ENCODE measurements around the gene FILIP1. TPM values are rescaled to one million over a fixed set of nuclear protein-coding genes. Genes with fewer than 3 reads are reported as not detected.

Gene FILIP1
- total and polyA plus RNA-seq, 4 experiments from 2014 or later, result not detected

DNA sequence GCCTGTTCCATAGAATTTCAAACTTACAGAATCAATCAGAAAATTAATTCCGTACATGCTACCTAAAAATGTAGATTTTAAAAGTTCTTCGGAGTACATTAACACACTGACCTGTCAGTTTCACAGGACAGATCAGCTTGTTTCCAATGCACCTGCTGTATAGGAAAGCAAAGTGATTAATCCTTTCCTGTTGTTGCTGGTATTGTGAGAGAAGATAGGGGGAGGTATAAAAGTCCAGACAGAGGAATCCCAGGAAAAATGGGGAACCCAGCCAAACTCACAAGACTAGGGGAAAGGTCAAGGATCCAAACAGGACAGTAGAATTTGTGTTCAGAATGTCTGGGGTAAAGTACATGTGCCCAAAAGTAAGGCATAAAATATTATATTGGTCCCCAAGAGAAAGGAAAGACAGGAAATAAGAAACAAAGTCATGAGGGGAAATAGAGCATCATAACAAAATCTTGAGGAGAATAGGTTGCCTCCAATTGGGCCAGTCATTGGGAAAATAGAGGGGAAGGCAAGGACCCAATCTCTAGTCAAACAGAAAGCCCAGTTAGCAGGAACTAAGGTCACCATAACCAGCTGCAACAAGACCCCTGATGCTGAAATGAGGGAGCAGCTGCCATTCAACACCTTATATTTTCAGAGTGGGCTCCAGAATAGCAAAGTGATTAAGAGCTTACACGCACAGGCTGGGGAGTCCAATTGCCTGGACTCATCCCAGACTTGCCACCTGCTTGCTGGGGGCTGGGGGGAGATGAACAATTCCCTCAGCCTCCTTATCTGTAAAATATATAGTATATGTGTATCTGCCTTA lies 10.3 kb downstream of the FILIP1 start:
- Histone ChIP-seq H3K27me3 (ENCODE audit: insufficient read depth, low read length) (no peaks in the 10 kb centered on the region), H3K36me3 (ENCODE audit: insufficient read depth, low read length) (no peaks in the 10 kb centered on the region), H3K9me3 (ENCODE audit: control insufficient read depth in 1 of 2, low read length in 2 of 2) (no peaks in the 10 kb centered on the region), H3K27ac (ENCODE audit: low read depth, low read length) (no peak overlapping the region), H3K4me1 (ENCODE audit: insufficient read depth, low read length) (no peaks in the 10 kb centered on the region), H3K4me3 (ENCODE audit: low read length in 2 of 2) (no peak overlapping the region)
- no peak overlapping the region for H3K27ac Mint-ChIP-seq
- peaks cover 0 to 2% (median 0%) of the 10 kb centered on the region in 8 donors for H3K9me3 Mint-ChIP-seq
- intact Hi-C loops (cut with micrococcal nuclease), result no loop called here
- ChIA-PET POLR2A (ENCODE audit: partially characterized antibody) (no interaction called here), CTCF (ENCODE audit: partially characterized antibody) (no interaction called here)
- no peaks in the 10 kb centered on the region for H3K36me3 Mint-ChIP-seq
- no peak overlapping the region for H3K4me3 Mint-ChIP-seq
- H3K27me3 Mint-ChIP-seq, result peaks cover 3 to 7% of the 10 kb centered on the region in 2 donors
- DNase-seq, result no peak
- H3K4me1 Mint-ChIP-seq, result no peaks in the 10 kb centered on the region

DNA sequence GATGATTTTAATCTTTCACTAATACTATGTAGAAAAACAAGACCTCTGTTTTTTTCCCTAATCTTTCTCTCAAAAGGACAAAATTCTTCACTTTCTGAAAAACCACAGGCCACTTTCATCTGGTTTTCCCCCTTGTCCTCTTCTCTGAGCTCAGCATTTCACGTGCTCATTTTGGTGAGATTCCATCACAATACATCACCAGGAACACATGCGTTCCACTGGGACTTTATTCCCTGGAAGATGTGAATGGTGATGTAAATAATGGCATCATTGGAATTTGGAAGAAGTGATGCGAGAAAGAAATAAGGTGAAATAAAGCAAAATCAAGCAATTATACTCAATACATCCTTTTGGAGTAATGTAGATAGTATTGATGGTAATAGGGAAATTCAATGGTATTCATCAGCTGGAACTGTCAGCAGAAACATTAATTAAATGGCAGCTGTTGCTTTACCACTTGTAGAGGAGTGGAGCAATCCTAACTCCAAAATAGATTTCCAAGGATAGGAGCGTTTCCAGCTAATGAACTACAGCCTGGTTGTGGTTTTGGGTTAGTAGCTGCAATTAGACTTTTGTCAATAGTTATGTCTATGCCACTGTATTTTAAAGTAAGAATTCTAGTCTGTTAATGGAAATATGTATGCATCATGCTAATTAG lies 11.5 kb downstream of the FILIP1 start:
- H3K4me3 ChIP-seq (ENCODE audit: low read length in 2 of 2), result no peak overlapping the region
- H3K27me3 Mint-ChIP-seq, result peaks cover 4 to 7% of the 10 kb centered on the region in 2 donors
- H3K27ac ChIP-seq (ENCODE audit: low read depth, low read length), result no peak overlapping the region
- no peaks in the 10 kb centered on the region for H3K36me3 Mint-ChIP-seq
- H3K27ac Mint-ChIP-seq, result no peak overlapping the region
- no peaks in the 10 kb centered on the region for H3K4me1 Mint-ChIP-seq
- no peaks in the 10 kb centered on the region for H3K4me1 ChIP-seq (ENCODE audit: insufficient read depth, low read length)
- no peaks in the 10 kb centered on the region for H3K27me3 ChIP-seq (ENCODE audit: insufficient read depth, low read length)
- ChIA-PET POLR2A (ENCODE audit: partially characterized antibody) (no interaction called here), CTCF (ENCODE audit: partially characterized antibody) (no interaction called here)
- H3K4me3 Mint-ChIP-seq, result no peak overlapping the region
- no peak for DNase-seq
- no peaks in the 10 kb centered on the region for H3K9me3 ChIP-seq (ENCODE audit: control insufficient read depth in 1 of 2, low read length in 2 of 2)
- intact Hi-C loops (cut with micrococcal nuclease), result no loop called here
- H3K36me3 ChIP-seq (ENCODE audit: insufficient read depth, low read length), result no peaks in the 10 kb centered on the region
- peaks cover 0 to 2% (median 0%) of the 10 kb centered on the region in 8 donors for H3K9me3 Mint-ChIP-seq

DNA sequence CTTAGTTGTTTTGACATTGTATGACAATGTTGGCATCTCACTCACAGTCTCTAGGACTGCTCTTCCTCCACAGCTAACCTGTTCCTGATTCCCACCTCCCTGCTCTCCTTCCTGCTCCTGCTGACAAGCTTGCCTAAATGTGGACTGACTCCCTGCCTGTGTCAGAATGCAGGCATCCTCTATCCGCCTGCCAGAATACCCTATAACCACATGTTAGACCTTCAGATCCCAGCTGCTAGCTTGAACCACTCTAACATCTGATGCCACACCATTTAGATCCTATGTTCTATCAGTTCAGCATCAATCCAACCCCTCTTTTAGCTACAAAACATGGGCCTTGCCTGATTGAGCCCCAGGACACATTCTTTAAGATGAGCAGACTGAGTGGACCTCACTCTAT lies 12.2 kb downstream of the FILIP1 start:
- Histone ChIP-seq H3K9me3 (ENCODE audit: control insufficient read depth in 1 of 2, low read length in 2 of 2) (no peaks in the 10 kb centered on the region), H3K36me3 (ENCODE audit: insufficient read depth, low read length) (no peaks in the 10 kb centered on the region), H3K27ac (ENCODE audit: low read depth, low read length) (no peak overlapping the region), H3K4me1 (ENCODE audit: insufficient read depth, low read length) (no peaks in the 10 kb centered on the region), H3K27me3 (ENCODE audit: insufficient read depth, low read length) (no peaks in the 10 kb centered on the region), H3K4me3 (ENCODE audit: low read length in 2 of 2) (no peak overlapping the region)
- intact Hi-C loops (cut with micrococcal nuclease), result no loop called here
- H3K27ac Mint-ChIP-seq, result no peak overlapping the region
- peaks cover 2 to 5% of the 10 kb centered on the region in 2 donors for H3K27me3 Mint-ChIP-seq
- no peak for DNase-seq
- H3K9me3 Mint-ChIP-seq, result peaks cover 0 to 2% (median 0%) of the 10 kb centered on the region in 8 donors
- no peaks in the 10 kb centered on the region for H3K4me1 Mint-ChIP-seq
- no peak overlapping the region for H3K4me3 Mint-ChIP-seq
- ChIA-PET POLR2A (ENCODE audit: partially characterized antibody) (no interaction called here), CTCF (ENCODE audit: partially characterized antibody) (no interaction called here)
- H3K36me3 Mint-ChIP-seq, result no peaks in the 10 kb centered on the region

DNA sequence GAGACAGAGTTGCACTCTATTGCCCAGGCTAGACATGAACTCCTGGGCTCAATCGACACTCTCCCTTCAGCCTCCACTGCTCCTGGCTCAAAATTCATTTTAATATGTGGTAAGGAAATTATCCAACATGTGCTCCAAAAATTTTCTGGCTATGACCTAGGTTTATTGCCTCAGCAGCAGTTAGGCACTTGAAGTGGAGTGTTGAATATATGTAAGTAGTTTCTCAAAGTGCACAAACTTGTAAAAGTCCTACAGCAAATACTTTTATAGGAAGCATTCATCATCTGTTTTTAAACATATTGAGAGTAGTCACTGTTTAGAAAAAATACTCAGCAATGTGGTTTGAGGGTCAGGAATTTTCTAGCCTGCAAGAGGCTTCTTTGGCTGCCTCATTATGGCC lies 13.2 kb downstream of the FILIP1 start:
- intact Hi-C loops (cut with micrococcal nuclease), result no loop called here
- no peak for DNase-seq
- H3K36me3 ChIP-seq (ENCODE audit: insufficient read depth, low read length), result no peaks in the 10 kb centered on the region
- no peak overlapping the region for H3K27ac Mint-ChIP-seq
- no peaks in the 10 kb centered on the region for H3K4me1 ChIP-seq (ENCODE audit: insufficient read depth, low read length)
- H3K4me3 ChIP-seq (ENCODE audit: low read length in 2 of 2), result no peak overlapping the region
- H3K27me3 Mint-ChIP-seq, result peaks cover 2 to 5% of the 10 kb centered on the region in 2 donors
- POLR2A ChIA-PET (ENCODE audit: partially characterized antibody), result no interaction called here
- no peaks in the 10 kb centered on the region for H3K27me3 ChIP-seq (ENCODE audit: insufficient read depth, low read length)
- H3K36me3 Mint-ChIP-seq, result no peaks in the 10 kb centered on the region
- H3K4me1 Mint-ChIP-seq, result no peaks in the 10 kb centered on the region
- H3K9me3 Mint-ChIP-seq, result no peaks in the 10 kb centered on the region
- no peak overlapping the region for H3K27ac ChIP-seq (ENCODE audit: low read depth, low read length)
- no peak overlapping the region for H3K4me3 Mint-ChIP-seq
- CTCF ChIA-PET (ENCODE audit: partially characterized antibody), result no interaction called here
- no peaks in the 10 kb centered on the region for H3K9me3 ChIP-seq (ENCODE audit: control insufficient read depth in 1 of 2, low read length in 2 of 2)

DNA sequence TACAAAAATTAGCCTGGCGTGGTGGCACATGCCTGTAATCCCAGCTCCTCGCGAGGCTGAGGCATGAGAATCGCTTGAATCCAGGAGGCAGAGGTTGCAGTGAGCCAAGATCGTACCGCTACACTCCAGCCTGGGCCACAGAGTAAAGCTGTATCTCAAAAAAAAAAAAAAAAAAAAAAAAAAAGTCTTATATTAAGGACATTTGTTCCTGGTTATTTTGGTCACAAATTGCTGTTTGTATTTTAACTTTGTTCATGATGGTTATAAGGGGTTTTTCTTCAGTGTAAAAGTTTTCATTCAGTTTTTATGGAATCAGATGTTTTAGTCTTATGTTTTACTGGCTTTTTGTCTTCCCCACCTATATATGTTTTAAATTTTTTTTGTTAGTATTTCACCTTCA lies 13.9 kb downstream of the FILIP1 start:
- Histone ChIP-seq H3K9me3 (ENCODE audit: control insufficient read depth in 1 of 2, low read length in 2 of 2) (no peaks in the 10 kb centered on the region), H3K4me3 (ENCODE audit: low read length in 2 of 2) (no peak overlapping the region), H3K4me1 (ENCODE audit: insufficient read depth, low read length) (no peaks in the 10 kb centered on the region), H3K27me3 (ENCODE audit: insufficient read depth, low read length) (no peaks in the 10 kb centered on the region), H3K27ac (ENCODE audit: low read depth, low read length) (no peak overlapping the region), H3K36me3 (ENCODE audit: insufficient read depth, low read length) (no peaks in the 10 kb centered on the region)
- H3K27me3 Mint-ChIP-seq, result peaks cover 2 to 3% of the 10 kb centered on the region in 2 donors
- no peak overlapping the region for H3K4me3 Mint-ChIP-seq
- CTCF ChIA-PET (ENCODE audit: partially characterized antibody), result no interaction called here
- H3K27ac Mint-ChIP-seq, result no peak overlapping the region
- DNase-seq, result no peak
- POLR2A ChIA-PET (ENCODE audit: partially characterized antibody), result no interaction called here
- intact Hi-C loops (cut with micrococcal nuclease), result no loop called here
- H3K4me1 Mint-ChIP-seq, result no peaks in the 10 kb centered on the region
- H3K36me3 Mint-ChIP-seq, result no peaks in the 10 kb centered on the region
- H3K9me3 Mint-ChIP-seq, result no peaks in the 10 kb centered on the region

DNA sequence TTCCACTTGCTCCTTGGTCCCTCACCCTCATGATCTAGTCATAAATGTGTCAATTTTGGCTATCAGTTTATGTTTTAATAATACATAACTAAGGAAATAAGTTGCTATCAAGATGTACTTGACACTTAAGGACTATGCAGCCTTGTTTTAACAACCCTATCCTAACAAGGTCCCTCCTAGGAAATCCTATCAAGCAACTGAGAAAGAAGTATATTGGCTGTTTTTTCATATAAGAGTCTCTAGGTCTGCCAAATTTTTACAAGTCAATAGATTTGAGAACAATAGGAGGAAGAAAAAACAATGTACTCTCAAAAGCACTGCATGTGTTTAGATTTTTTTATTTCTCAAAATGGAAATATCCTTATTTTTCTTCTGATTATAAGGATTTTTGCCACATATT lies 14.7 kb downstream of the FILIP1 start:
- Histone ChIP-seq H3K27ac (ENCODE audit: low read depth, low read length) (no peak overlapping the region), H3K9me3 (ENCODE audit: control insufficient read depth in 1 of 2, low read length in 2 of 2) (no peaks in the 10 kb centered on the region), H3K36me3 (ENCODE audit: insufficient read depth, low read length) (no peaks in the 10 kb centered on the region), H3K4me3 (ENCODE audit: low read length in 2 of 2) (no peak overlapping the region), H3K4me1 (ENCODE audit: insufficient read depth, low read length) (no peaks in the 10 kb centered on the region), H3K27me3 (ENCODE audit: insufficient read depth, low read length) (no peaks in the 10 kb centered on the region)
- Mint-ChIP-seq H3K9me3 (no peaks in the 10 kb centered on the region), H3K27ac (no peak overlapping the region), H3K36me3 (no peaks in the 10 kb centered on the region), H3K4me1 (no peaks in the 10 kb centered on the region), H3K4me3 (no peak overlapping the region), H3K27me3 (peaks cover 2 to 3% of the 10 kb centered on the region in 2 donors)
- POLR2A ChIA-PET (ENCODE audit: partially characterized antibody), result no interaction called here
- intact Hi-C loops (cut with micrococcal nuclease), result no loop called here
- CTCF ChIA-PET (ENCODE audit: partially characterized antibody), result no interaction called here
- DNase-seq, result no peak

DNA sequence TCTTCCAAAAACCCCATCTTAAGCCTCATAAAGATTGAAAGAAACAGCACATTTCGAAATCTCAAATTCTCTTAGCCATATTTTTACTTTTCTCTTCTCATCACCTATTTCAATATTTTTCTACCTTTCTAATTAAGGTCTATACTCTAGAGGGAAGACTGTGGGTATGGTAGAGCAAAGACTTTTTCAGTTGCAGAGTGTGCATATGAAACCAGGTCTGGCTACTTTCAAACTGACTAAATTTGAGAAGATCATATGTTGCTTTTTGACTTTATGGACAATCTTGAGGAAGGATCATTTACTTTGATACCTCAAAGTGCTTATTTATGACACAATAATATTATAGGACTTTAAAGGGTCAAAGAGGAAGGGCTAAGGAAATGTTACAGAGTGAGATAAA lies 20.7 kb downstream of the FILIP1 start:
- Mint-ChIP-seq H3K9me3 (peaks cover 0 to 4% (median 1%) of the 10 kb centered on the region in 8 donors), H3K4me3 (no peak overlapping the region), H3K36me3 (no peaks in the 10 kb centered on the region), H3K27me3 (peaks cover 4 to 6% of the 10 kb centered on the region in 2 donors), H3K27ac (no peak overlapping the region), H3K4me1 (no peaks in the 10 kb centered on the region)
- no peaks in the 10 kb centered on the region for H3K27me3 ChIP-seq (ENCODE audit: insufficient read depth, low read length)
- intact Hi-C loops (cut with micrococcal nuclease), result no loop called here
- no peak for DNase-seq
- CTCF ChIA-PET (ENCODE audit: partially characterized antibody), result no interaction called here
- H3K9me3 ChIP-seq (ENCODE audit: control insufficient read depth in 1 of 2, low read length in 2 of 2), result no peaks in the 10 kb centered on the region
- H3K27ac ChIP-seq (ENCODE audit: low read depth, low read length), result no peak overlapping the region
- no peaks in the 10 kb centered on the region for H3K36me3 ChIP-seq (ENCODE audit: insufficient read depth, low read length)
- POLR2A ChIA-PET (ENCODE audit: partially characterized antibody), result no interaction called here
- H3K4me3 ChIP-seq (ENCODE audit: low read length in 2 of 2), result no peak overlapping the region
- no peaks in the 10 kb centered on the region for H3K4me1 ChIP-seq (ENCODE audit: insufficient read depth, low read length)
